H1 (cell line): ENCODE results near the gene CCDC91. TPM values are rescaled to one million over a fixed set of nuclear protein-coding genes. Genes with fewer than 3 reads are reported as not detected.

Experiments
- CTCF ChIA-PET: fragments of 300-600 bp; sonication (Branson Sonifier 250); formaldehyde crosslinking; loops from one replicate; lab custom pipeline; 2021; ENCODE audit not compliant: partially characterized antibody; lab: Charles Lee
- POLR2A ChIA-PET: fragments of 300-600 bp; sonication (Branson Sonifier 250); formaldehyde crosslinking; loops from one replicate; lab custom pipeline; 2021; ENCODE audit warnings: inconsistent platforms; ENCODE audit not compliant: partially characterized antibody; lab: Charles Lee
- DNase-seq, 2 experiments: peaks; one replicate each; pipeline versions ENCODE4 v3.0.0 to v3.0.0-alpha.2; 2010 to 2022; ENCODE audit warnings: low spot score in 2 of 2, low read depth in 1 of 2, mixed read lengths in 1 of 2
- FAIRE-seq: peaks from 2 replicates; lab custom pipeline; 2011; peaks lifted over from hg19 to GRCh38; lab: Jason Lieb, UNC
- H2AFZ ChIP-seq: 2 replicates; pipeline ENCODE4 v1.8.1; 2012; ENCODE audit warnings: low read length, inconsistent platforms
- H2AK5ac ChIP-seq: 2 replicates; pipeline ENCODE4 v1.6.1; 2013; ENCODE audit warnings: low read depth, low read length
- H2BK120ac ChIP-seq: replicated peaks from 2 replicates; pipeline ENCODE3; 2013; ENCODE audit warnings: low read depth, low read length, inconsistent platforms
- H2BK12ac ChIP-seq: 2 replicates; pipeline ENCODE4 v1.6.1; 2013; ENCODE audit warnings: low read depth, low read length
- H2BK15ac ChIP-seq: 2 replicates; pipeline ENCODE4 v1.6.1; 2013; ENCODE audit warnings: low read length
- H2BK20ac ChIP-seq: 2 replicates; pipeline ENCODE4 v1.6.1; 2013; ENCODE audit warnings: low read length
- H2BK5ac ChIP-seq: 2 replicates; pipeline ENCODE4 v1.6.1; 2013; ENCODE audit warnings: low read depth, low read length
- H3K14ac ChIP-seq: 2 replicates; pipeline ENCODE4 v1.6.1; 2013; ENCODE audit warnings: inconsistent platforms; ENCODE audit not compliant: insufficient read length
- H3K18ac ChIP-seq: 2 replicates; pipeline ENCODE4 v1.6.1; 2013; ENCODE audit warnings: low read length; ENCODE audit errors: extremely low read depth
- H3K23ac ChIP-seq: 2 replicates; pipeline ENCODE4 v1.6.1; 2013; ENCODE audit warnings: inconsistent platforms; ENCODE audit not compliant: insufficient read length
- H3K23me2 ChIP-seq: 2 replicates; pipeline ENCODE4 v1.6.1; 2013; ENCODE audit warnings: low read depth, low read length
- H3K27ac ChIP-seq: 2 replicates; pipeline ENCODE4 v1.6.1; 2011; ENCODE audit warnings: low read depth, low read length, inconsistent platforms
- H3K27me3 ChIP-seq, 4 experiments: replicated peaks in 1 of 4; 1 replicate in 1 of 4; 2 replicates in 3 of 4; pipeline versions ENCODE4 v1.6.1 to v1.8.1; 2011 to 2013; ENCODE audit warnings: low read length in 3 of 4, mild to moderate bottlenecking in 3 of 4, inconsistent platforms in 2 of 4, mixed read lengths in 2 of 4, moderate library complexity in 1 of 4; ENCODE audit not compliant: control insufficient read depth in 3 of 4, insufficient read depth in 3 of 4; ENCODE audit errors: extremely low read depth in 1 of 4
- H3K36me3 ChIP-seq, 4 experiments: 2 replicates each; pipeline versions ENCODE4 v1.6.1 to v1.8.1; 2011 to 2013; ENCODE audit warnings: mild to moderate bottlenecking in 4 of 4, low read length in 3 of 4, moderate library complexity in 2 of 4, control low read depth in 1 of 4, inconsistent platforms in 1 of 4; ENCODE audit not compliant: insufficient read depth in 4 of 4, control insufficient read depth in 2 of 4
- H3K4ac ChIP-seq: replicated peaks from 2 replicates; pipeline ENCODE3; 2013; ENCODE audit warnings: low read length, low read depth, mixed read lengths, inconsistent platforms; ENCODE audit not compliant: insufficient read length
- H3K4me1 ChIP-seq, 4 experiments: replicated peaks in 1 of 4; 1 replicate in 1 of 4; 2 replicates in 3 of 4; pipeline versions ENCODE4 v1.6.1 to v1.8.1; 2011 to 2013; ENCODE audit warnings: low read length in 3 of 4, inconsistent platforms in 2 of 4, mixed read lengths in 1 of 4; ENCODE audit not compliant: insufficient read depth in 4 of 4, control insufficient read depth in 3 of 4
- H3K4me2 ChIP-seq, 2 experiments: 2 replicates each; pipeline versions ENCODE4 v1.6.1 to v1.8.1; 2011 to 2013; ENCODE audit warnings: low read depth in 2 of 2, low read length in 2 of 2, control low read depth in 1 of 2, inconsistent platforms in 1 of 2, mild to moderate bottlenecking in 1 of 2; ENCODE audit not compliant: insufficient read depth in 1 of 2
- H3K4me3 ChIP-seq, 4 experiments: fragments of 200-600, 300-600 bp in 1 of 4; sonication (generic), shearing (Covaris generic), sonication (Bioruptor Twin) in 1 of 4; 2 replicates each; pipeline versions ENCODE4 v1.5.1 to v1.8.1; 2011 to 2016; ENCODE audit warnings: low read length in 4 of 4, low read depth in 3 of 4, control low read depth in 2 of 4, inconsistent platforms in 2 of 4, mild to moderate bottlenecking in 2 of 4, mixed read lengths in 1 of 4, moderate library complexity in 1 of 4; ENCODE audit not compliant: insufficient read depth in 2 of 4; ENCODE audit errors: extremely low read depth in 1 of 4
- H3K56ac ChIP-seq: replicated peaks from 2 replicates; pipeline ENCODE3; 2013; ENCODE audit warnings: low read depth, mild to moderate bottlenecking, mixed read lengths, low read length, inconsistent platforms; ENCODE audit not compliant: insufficient read length
- H3K79me1 ChIP-seq: 2 replicates; pipeline ENCODE4 v1.6.1; 2013; ENCODE audit warnings: low read depth, low read length, control low read depth
- H3K79me2 ChIP-seq, 2 experiments: 2 replicates each; pipeline versions ENCODE4 v1.6.1 to v1.8.1; 2012 to 2013; ENCODE audit warnings: low read length in 2 of 2, mild to moderate bottlenecking in 2 of 2, inconsistent platforms in 1 of 2; ENCODE audit not compliant: insufficient read depth in 2 of 2, control insufficient read depth in 1 of 2
- H3K9ac ChIP-seq, 4 experiments: replicated peaks in 1 of 4; 1 replicate in 1 of 4; 2 replicates in 3 of 4; pipeline versions ENCODE4 v1.6.1 to v1.8.1; 2011 to 2013; ENCODE audit warnings: low read depth in 3 of 4, low read length in 3 of 4, control low read depth in 2 of 4, mild to moderate bottlenecking in 2 of 4, moderate library complexity in 2 of 4, inconsistent platforms in 1 of 4; ENCODE audit errors: extremely low read depth in 1 of 4
- H3K9me3 ChIP-seq, 2 experiments: 2 replicates each; pipeline versions ENCODE4 v1.6.1 to v1.8.1; 2012 to 2013; ENCODE audit warnings: mild to moderate bottlenecking in 2 of 2, moderate library complexity in 2 of 2, control low read depth in 1 of 2, inconsistent platforms in 1 of 2, low read depth in 1 of 2, low read length in 1 of 2, mixed read lengths in 1 of 2; ENCODE audit not compliant: insufficient read depth in 2 of 2
- H4K20me1 ChIP-seq, 2 experiments: replicated peaks in 1 of 2; 2 replicates each; pipeline versions ENCODE3 to v1.8.1; 2011 to 2013; ENCODE audit warnings: inconsistent platforms in 2 of 2, low read length in 2 of 2, mild to moderate bottlenecking in 1 of 2; ENCODE audit not compliant: insufficient read depth in 2 of 2, control insufficient read depth in 1 of 2
- H4K5ac ChIP-seq: 2 replicates; pipeline ENCODE4 v1.6.1; 2013; ENCODE audit warnings: low read length, low read depth, mixed read lengths, inconsistent platforms; ENCODE audit not compliant: insufficient read length
- H4K8ac ChIP-seq: 2 replicates; pipeline ENCODE4 v1.8.0; 2013; ENCODE audit warnings: mild to moderate bottlenecking, moderate library complexity, low read length, inconsistent platforms; ENCODE audit not compliant: insufficient read depth; ENCODE audit errors: extremely low read depth
- H4K91ac ChIP-seq: replicated peaks from 2 replicates; pipeline ENCODE3; 2013; ENCODE audit warnings: low read length, mixed read lengths, inconsistent platforms; ENCODE audit not compliant: insufficient read length
- GTF2F1 ChIP-seq: IDR thresholded peaks from 2 replicates; pipeline ENCODE4 v1.6.1; 2012; ENCODE audit warnings: low read depth, low read length, improper control_type of control experiment, borderline replicate concordance
- KDM1A ChIP-seq: fragments of 200-600, 300-600 bp; sonication (generic); IDR thresholded peaks from 2 replicates; pipeline ENCODE4 v1.7.1; 2016; ENCODE audit warnings: mild to moderate bottlenecking, low read length, borderline replicate concordance
- SIN3A ChIP-seq, 2 experiments: IDR thresholded peaks in 1 of 2; conservative IDR thresholded peaks in 1 of 2; 2 replicates each; pipeline ENCODE4 v1.6.1; 2011 to 2012; ENCODE audit warnings: low read length in 2 of 2, improper control_type of control experiment in 1 of 2, low read depth in 1 of 2, mild to moderate bottlenecking in 1 of 2
- WGBS, 2 experiments: shearing (Covaris generic) in 1 of 2; methylation state at CpG; one replicate each; pipeline versions ENCODE4 v1.1.6 to v1.1.7; 2013 to 2015; ENCODE audit warnings: low lambda C conversion rate in 2 of 2, mixed read lengths in 2 of 2, inconsistent platforms in 1 of 2, low coverage in 1 of 2, missing lambda C conversion rate in 1 of 2; ENCODE audit not compliant: insufficient replicate concordance in 2 of 2, insufficient coverage in 1 of 2, insufficient read length in 1 of 2; ENCODE audit errors: extremely low coverage in 1 of 2, missing lambda C conversion rate in 1 of 2; 5-methylcytosine and 5-hydroxymethylcytosine counted together
- polyA plus RNA-seq, 7 experiments: library from polyadenylated mRNA; depleted of rRNA in 3 of 7; stranded (reverse) in 5 of 7; unstranded in 2 of 7; fragments of >200 nt in 5 of 7; fragments of 200-250 nt in 2 of 7; gene quantifications; 1 replicate in 5 of 7; 2 replicates in 1 of 7; 4 replicates in 1 of 7; pipeline versions ENCODE4 v1.2.1 to v1.2.3, GENCODE V29; 2011 to 2013; ENCODE audit warnings: missing spikeins in 2 of 7, mixed read lengths in 2 of 7
- total RNA-seq: library from RNA; stranded (reverse); fragmentation: NEBNext Ultra II Directional; extraction: Animal tissue kit (Norgen Biotek cat#: 25700); gene quantifications from 2 replicates; pipeline ENCODE4 v1.2.1, GENCODE V29; 2021

The CCDC91 gene
- total and polyA plus RNA-seq, 2 of the 8 experiments (the other 6 are each of a cell fraction or from before 2014, with no cell fraction given): 8.6 to 23.1 TPM

DNA sequence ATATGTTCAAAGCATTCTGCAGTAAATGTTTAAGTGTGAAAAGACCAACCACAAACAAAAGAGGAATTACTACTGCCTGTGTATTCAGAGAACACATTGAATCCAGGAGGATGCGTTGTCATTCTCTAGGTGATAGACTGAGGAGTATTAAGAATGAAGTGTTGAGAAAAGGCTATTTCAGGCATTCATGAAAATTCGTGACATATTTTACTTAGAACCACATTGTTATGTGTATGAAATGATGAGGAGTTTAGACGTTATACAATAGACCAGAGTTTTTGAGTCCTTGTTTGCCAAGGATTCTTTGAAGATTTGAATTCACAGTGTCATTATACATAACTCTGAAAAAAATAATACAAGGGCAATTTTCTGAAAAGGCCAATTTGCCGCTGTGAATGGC is 251.8 kb downstream of the CCDC91 start:
- Histone ChIP-seq H4K91ac (no peak overlapping the region), H3K14ac (no peak overlapping the region), H3K79me1 (no peaks in the 10 kb centered on the region), H3K27ac (no peak overlapping the region), H2BK12ac (no peak overlapping the region), H2BK20ac (no peak overlapping the region), H3K23me2 (no peaks in the 10 kb centered on the region), H2BK15ac (no peak overlapping the region), H4K20me1 (no peaks in the 10 kb centered on the region), H3K9ac (no peak overlapping the region), H2BK5ac (no peak overlapping the region), H2BK120ac (no peak overlapping the region), H3K4me2 (no peak overlapping the region), H3K9me3 (no peaks in the 10 kb centered on the region), H3K79me2 (no peaks in the 10 kb centered on the region), H4K8ac (no peak overlapping the region), H2AFZ (no peak overlapping the region), H3K36me3 (no peaks in the 10 kb centered on the region), H4K5ac (no peak overlapping the region), H3K23ac (no peak overlapping the region), H2AK5ac (no peak overlapping the region), H3K18ac (no peak overlapping the region), H3K4me1 (peaks cover 0 to 3% (median 0%) of the 10 kb centered on the region in 4 experiments; a peak in 1 of 7 replicates), H3K56ac (no peak overlapping the region), H3K4ac (no peak overlapping the region), H3K4me3 (no peak overlapping the region), H3K27me3 (no peaks in the 10 kb centered on the region)
- no peak for FAIRE-seq
- no peak for TF ChIP-seq KDM1A
- TF ChIP-seq GTF2F1: no peak
- no peak for TF ChIP-seq SIN3A (conservative IDR thresholded peaks at IDR 0.05 in 1 of 2, IDR thresholded peaks at IDR 0.05 in 1 of 2; ENCODE audit: low read depth in 1 of 2, low read length in 2 of 2)
- ChIA-PET CTCF (no interaction called here), POLR2A (no interaction called here)
- DNase-seq: no peak
- WGBS, 2 experiments: 72% methylated on average over 4 of the region's 4 CpGs; no CpG with 5 or more reads in 1 of the 2 experiments
